Urinary bladder (tissue), 4 donors: ENCODE measurements around the gene SPIB. TPM values are rescaled to one million over a fixed set of nuclear protein-coding genes. Genes with fewer than 3 reads are reported as not detected.
"Not testable (repeated sequence)": the region's sequence is repeated elsewhere in the genome, so short reads cannot be mapped to it uniquely, and the experiment has no call there.

Experiments
- DNase-seq: peaks from one replicate; pipeline ENCODE4 v3.0.0-alpha.2; 2015; ENCODE audit errors: extremely low spot score
- H3K27ac ChIP-seq: one replicate; pipeline ENCODE4 v1.5.1; 2013; ENCODE audit warnings: low read depth, mild to moderate bottlenecking, moderate library complexity
- H3K36me3 ChIP-seq: one replicate; pipeline ENCODE4 v1.6.1; 2013; ENCODE audit warnings: mild to moderate bottlenecking, moderate library complexity; ENCODE audit not compliant: insufficient read depth
- H3K4me1 ChIP-seq: one replicate; pipeline ENCODE4 v1.6.1; 2013; ENCODE audit warnings: mild to moderate bottlenecking, moderate library complexity; ENCODE audit not compliant: insufficient read depth
- H3K4me3 ChIP-seq: one replicate; pipeline ENCODE4 v1.5.1; 2013; ENCODE audit warnings: low read depth, low read length
- WGBS: extraction: QIAGEN DNeasy Blood & Tissue Kit; methylation state at CpG from one replicate; pipeline ENCODE4 v1.1.7; 2013; 5-methylcytosine and 5-hydroxymethylcytosine counted together
- polyA plus RNA-seq: library from polyadenylated mRNA; stranded (reverse); fragments of 200-250 nt; gene quantifications from one replicate; pipeline ENCODE4 v1.2.3, GENCODE V29; 2013
- total RNA-seq: library from RNA; depleted of rRNA; stranded (reverse); fragments of >200 nt; gene quantifications from one replicate; pipeline ENCODE4 v1.2.3, GENCODE V29; 2014
- donor health status: healthy with polysubstance abuse.
- donor health status: healthy.

Gene SPIB
- total and polyA plus RNA-seq, 2 donors, result 0.20 to 1.2 TPM

DNA sequence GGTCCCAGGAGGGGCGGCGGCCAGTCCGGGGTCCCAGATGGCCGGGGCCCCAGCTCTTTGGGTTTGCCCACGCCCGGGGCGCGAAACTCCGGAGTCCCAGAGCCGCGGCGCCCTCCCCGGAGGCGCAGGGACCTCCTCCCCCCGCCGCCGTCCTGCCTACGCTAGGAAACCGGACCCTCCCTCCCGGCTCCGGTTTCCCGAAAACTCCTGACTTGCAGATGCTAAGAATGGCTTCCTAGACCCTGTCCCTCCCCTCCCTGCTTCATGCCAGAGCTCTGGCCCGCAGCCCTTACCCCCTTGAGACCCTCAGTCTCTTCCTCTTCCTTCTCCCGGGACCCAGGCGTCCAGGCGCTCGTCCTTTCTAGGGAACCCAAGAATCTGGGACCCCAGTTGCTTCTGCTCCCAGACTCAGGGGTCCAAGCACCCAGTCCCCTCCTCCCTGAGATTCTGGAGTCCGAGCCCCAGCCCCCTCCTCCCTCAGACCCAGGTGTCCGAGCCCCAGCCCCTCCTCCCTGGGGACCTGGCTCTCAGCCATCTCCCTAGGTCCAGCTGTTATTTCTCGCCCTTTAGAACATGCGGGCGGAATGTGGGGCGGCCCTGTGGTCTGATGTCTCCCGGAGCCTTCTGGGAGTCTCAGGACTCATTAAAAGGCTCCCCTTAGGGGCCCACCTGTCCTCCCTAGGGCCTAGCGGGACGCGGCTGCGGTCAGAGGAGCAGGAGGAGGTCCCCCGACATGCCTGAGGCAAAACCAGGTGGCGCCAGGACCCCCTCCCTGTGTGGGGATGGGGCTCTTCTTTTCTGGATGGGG, 13.7 kb downstream of the SPIB start, which contains the start of gene MYBPC2:
TSS of gene MYBPC2 (plus strand) at position 672 of the 808 bp plus-strand sequence. CDS start at position 734, 62 bp downstream.
- H3K4me3 ChIP-seq, result peak within 1 kb of the TSS; percentile 52
- no peak within 1 kb of the TSS for H3K27ac ChIP-seq
- H3K4me1 ChIP-seq, result no peaks in the 10 kb centered on the region
- H3K36me3 ChIP-seq, result no peaks in the 10 kb centered on the region
- 1% methylated on average over 40 of the region's 40 CpGs for WGBS
- DNase-seq, result no peak

DNA sequence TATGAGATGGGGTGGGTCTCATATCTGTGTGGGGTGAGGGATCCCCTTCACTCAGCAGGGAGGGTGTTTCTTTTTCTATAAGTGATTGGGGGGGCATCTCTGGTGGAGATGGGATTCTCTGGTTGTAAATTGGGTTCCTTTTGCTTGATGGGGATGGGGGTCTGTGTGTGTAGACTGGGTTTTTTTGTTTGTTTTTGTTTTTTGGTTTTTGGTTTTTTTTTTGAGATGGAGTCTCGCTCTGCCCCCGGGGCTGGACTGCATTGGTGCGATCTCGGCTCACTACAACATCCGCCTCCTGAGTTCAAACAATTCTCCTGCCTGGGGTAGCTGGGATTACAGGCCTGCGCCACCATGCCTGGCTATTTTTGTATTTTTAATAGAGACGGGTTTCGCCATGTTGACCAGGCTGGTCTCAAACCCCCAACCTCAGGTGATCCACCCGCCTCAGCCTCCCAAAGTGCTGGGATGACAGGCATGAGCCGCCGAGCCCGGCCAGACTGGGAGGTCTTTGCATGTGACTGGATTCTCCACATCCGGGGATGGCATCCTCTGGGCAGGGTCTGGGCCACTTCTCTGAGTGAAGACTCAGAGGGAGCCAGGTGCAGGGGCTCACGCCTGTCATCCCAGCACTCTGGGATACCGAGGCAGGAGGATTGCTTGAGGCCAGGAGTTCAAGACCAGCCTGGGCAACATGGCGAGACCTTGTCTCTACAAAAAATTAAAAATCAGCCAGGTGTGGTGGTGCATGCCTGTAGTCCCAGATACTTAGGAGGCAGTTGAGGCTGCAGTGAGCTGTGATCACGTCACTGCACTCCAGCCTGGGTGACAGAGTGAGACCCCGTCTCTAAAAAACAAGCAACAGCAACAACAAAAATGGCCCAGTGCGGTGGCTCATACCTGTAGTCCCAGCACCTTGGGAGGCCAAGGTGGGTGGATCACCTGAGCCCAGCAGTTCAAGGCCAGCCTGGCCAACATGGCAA, 14.8 kb downstream of the SPIB start:
- no peak for DNase-seq
- WGBS, result 71% methylated on average over 19 of the region's 19 CpGs
- no peak overlapping the region for H3K27ac ChIP-seq

DNA sequence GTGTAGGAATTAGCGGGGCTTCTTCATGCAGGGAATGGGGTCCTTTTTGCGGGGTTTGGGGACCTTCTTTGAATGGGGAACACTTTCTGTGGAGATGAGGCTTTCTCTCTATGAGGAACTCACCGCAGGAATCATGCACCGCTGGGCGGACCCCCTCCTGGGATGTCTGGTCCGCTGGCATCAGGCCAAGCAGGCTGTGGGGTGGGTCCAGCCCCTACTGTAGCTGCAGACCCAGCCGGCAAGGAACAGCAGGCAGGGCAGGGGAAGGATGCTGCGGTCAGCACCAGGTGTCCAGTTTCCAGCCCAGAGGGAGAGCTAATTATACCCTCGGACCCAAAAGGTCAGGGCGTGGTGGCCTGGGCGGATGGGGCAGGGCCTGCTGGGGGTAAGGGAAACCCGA, 15.8 kb downstream of the SPIB start:
- H3K4me3 ChIP-seq, result no peak overlapping the region

More for the DNA sequence above, 14.8 kb downstream of the SPIB start:
- Histone ChIP-seq H3K36me3 (no peaks in the 10 kb centered on the region), H3K4me3 (no peak overlapping the region), H3K4me1 (no peaks in the 10 kb centered on the region)

DNA sequence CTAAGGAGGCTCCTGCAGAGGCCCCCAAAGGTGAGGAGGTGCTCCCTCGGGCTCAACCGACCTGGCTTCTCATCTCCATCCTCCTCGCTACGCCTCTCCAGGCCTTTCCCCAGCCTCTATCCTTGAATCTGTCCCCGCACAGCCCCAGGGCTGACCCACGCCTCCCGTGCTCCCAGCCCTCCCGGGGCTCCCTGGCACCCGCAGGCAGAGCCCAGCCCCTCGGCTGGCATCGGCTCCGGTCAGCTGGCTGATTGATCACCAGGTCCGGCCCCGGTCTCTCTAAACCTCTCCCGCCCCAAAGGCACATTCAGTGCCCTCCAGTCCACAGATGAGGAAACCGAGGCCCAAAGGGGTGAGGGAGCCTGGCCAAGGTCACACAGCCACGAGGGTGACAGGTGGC, 16.5 kb downstream of the SPIB start:
- no peak for DNase-seq
- Histone ChIP-seq H3K4me3 (no peak overlapping the region), H3K27ac (no peak overlapping the region), H3K36me3 (no peaks in the 10 kb centered on the region), H3K4me1 (no peaks in the 10 kb centered on the region)
- 81% methylated on average over 17 of the region's 17 CpGs for WGBS

More for the DNA sequence above, 15.8 kb downstream of the SPIB start:
- no peaks in the 10 kb centered on the region for H3K36me3 ChIP-seq
- DNase-seq, result no peak
- no peaks in the 10 kb centered on the region for H3K4me1 ChIP-seq
- no peak overlapping the region for H3K27ac ChIP-seq
- 25% methylated on average over 12 of the region's 12 CpGs for WGBS

DNA sequence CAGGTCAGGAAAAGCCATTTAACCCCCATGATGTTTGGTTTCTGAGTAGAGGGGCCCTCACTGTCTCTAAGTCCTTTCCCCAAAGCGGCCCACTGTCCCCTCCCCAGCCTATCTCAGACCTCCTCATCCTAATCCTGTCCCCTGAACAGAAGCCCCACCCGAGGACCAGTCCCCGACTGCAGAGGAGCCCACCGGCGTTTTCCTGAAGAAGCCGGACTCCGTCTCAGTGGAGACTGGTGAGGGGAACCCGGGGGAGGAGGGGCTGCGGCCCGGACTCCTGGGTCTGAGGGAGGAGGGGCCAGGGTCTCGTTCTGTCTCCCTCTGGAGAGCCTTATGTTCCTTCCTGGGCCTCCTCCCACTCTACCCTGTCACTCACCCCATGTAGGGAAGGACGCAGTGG, 16.9 kb downstream of the SPIB start:
- Histone ChIP-seq H3K27ac (no peak overlapping the region), H3K4me1 (no peaks in the 10 kb centered on the region), H3K36me3 (no peaks in the 10 kb centered on the region), H3K4me3 (no peak overlapping the region)
- WGBS, result 70% methylated on average over 12 of the region's 12 CpGs
- DNase-seq, result no peak

DNA sequence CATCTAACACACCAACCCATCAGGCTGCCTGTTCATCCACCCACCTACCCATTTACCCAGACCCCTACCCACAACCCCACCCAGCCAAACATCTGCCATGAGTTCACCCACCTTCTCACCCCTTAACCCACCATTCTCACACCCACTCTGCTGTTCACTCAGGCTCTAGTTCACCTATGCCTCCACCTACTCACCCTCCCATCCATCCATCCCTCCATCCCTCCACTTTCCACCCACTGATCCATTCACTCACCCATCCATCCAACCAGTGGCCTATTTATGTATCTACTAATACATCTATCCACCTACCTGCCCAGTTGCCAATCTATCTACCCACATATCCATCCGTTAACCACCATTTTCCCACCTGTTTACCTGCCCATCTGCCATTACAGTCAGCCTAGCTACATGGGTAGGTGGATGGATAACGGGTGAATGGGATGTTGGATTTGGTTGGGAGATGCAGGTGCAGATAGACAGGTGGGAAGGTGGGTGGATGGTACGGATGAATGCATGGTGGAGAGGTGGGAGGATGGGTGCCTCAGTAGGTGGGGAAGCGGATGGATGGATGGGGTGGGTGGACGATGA, 19.2 kb downstream of the SPIB start:
- DNase-seq, result no peak
- Histone ChIP-seq H3K4me1 (no peaks in the 10 kb centered on the region), H3K4me3 (no peak overlapping the region), H3K27ac (no peak overlapping the region), H3K36me3 (no peaks in the 10 kb centered on the region)
- 91% methylated on average over 5 of the region's 5 CpGs for WGBS

DNA sequence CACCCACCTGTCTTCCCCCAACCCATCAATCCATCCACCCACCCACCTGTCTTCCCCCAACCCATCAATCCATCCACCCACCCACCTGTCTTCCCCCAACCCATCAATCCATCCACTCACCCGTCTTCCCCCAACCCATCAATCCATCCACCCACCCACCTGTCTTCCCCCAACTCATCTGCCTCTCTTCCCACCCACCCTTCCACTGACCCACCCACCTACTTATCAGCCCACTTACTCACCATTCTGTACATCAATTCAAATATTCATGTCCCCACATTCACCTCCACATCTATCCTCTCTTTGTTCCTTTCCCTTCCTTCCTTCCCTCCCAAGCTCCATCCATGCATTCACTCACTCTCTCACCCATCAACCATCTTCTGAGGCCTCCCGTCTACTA, 20.4 kb downstream of the SPIB start:
- not testable (repeated sequence) for H3K36me3 ChIP-seq, DNase-seq, H3K27ac ChIP-seq, H3K4me1 ChIP-seq, H3K4me3 ChIP-seq
- WGBS, result 77% methylated on average over 2 of the region's 2 CpGs

DNA sequence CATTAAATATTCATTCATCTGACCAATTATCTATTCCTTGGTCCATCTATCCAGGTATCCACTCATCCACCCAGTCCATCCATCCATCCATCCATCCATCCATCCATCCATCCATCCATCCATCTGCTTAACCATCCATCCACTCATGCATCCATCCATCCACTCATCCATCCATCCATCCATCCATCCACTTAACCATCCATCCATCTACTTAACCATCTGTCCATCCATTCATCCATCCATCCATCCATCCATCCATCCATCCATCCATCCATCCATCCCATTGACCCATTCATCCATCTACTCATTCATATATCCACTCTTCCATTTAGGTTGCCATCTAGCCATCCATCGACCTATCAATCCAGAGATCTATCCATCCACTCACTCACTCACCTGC, 25.3 kb downstream of the SPIB start:
- Histone ChIP-seq H3K36me3 (no peaks in the 10 kb centered on the region), H3K4me1 (no peaks in the 10 kb centered on the region)
- 64% methylated on average over 1 of the region's 1 CpG for WGBS

DNA sequence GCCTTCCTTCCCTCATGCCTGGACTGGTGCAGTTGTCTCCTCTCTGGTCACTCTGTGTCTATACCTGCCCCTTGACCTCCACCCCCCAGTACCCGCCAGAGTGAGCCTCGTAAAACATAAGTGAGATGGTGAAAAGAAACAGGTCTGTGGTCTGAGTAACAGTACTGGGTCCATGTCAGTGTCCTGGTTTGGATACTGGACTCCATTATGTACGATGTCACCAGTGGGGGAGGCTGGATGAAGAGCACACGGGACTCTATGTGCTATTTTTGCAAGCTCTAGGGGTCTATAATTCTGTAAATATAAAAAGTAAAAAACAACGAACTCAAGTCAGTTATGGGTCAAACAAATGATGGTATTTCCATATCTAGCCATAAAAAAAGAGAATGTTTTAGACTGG, 28.3 kb downstream of the SPIB start:
- no peak overlapping the region for H3K4me3 ChIP-seq
- no peak overlapping the region for H3K27ac ChIP-seq
- no peak for DNase-seq
- no peaks in the 10 kb centered on the region for H3K36me3 ChIP-seq
- no peaks in the 10 kb centered on the region for H3K4me1 ChIP-seq
- 71% methylated on average over 5 of the region's 5 CpGs for WGBS

More for the DNA sequence above, 25.3 kb downstream of the SPIB start:
- Histone ChIP-seq H3K4me3 (no peak overlapping the region), H3K27ac (no peak overlapping the region)
- DNase-seq, result no peak

DNA sequence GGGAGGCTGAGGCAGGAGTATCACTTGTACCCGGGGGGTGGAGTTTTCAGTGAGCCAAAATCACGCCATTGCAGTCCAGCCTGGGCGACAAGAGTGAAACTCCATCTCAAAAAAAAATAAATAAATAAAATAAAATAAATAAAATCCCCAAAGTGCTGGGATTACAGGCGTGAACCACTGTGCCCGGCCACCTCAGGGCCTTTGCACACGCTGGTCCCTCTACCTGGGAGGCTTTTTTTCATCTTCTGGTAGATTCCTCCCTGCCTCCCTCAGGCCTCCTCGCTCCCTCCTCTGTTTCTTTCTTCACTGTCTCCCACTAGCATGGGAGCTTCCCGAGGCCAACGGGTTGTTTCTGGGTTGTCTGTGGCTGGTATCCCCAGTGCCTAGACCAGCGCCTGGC, 29.0 kb downstream of the SPIB start:
- H3K4me1 ChIP-seq, result no peaks in the 10 kb centered on the region
- H3K4me3 ChIP-seq, result no peak overlapping the region
- WGBS, result 95% methylated on average over 10 of the region's 10 CpGs
- H3K36me3 ChIP-seq, result no peaks in the 10 kb centered on the region
- H3K27ac ChIP-seq, result no peak overlapping the region
- no peak for DNase-seq

DNA sequence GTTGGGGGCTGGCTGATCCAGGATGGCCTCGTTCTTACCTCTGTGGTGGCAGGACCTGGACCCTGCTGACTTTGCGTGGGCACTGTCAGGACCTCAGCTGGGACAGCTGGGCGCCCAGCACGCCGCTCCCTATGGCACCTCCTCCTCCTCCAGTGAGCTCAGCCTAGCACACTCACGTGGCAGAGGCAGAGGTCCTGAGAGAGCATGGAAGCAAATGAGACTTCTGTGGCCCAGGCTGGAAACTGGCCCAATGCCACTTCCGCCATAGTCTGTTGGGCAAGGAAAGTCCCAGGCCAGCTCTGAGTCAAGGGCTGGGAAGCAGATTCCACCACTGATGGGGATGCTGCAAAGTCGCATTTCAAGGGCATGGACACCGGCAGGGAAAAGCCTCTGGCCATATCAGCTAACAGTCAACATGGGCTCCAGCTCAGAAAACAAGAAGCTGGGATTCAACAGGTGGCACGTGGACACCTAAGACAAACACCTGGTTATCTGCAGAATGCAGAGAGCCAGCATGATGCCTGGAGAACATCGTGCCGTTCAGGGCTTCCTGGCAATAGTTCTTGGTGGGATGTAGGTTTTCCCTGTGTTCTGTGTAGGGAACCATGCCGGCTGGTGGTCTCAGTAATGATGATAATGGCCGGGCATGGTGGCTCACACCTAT, 30.6 kb downstream of the SPIB start:
- H3K36me3 ChIP-seq, result no peaks in the 10 kb centered on the region
- no peak overlapping the region for H3K27ac ChIP-seq
- 80% methylated on average over 14 of the region's 14 CpGs for WGBS

DNA sequence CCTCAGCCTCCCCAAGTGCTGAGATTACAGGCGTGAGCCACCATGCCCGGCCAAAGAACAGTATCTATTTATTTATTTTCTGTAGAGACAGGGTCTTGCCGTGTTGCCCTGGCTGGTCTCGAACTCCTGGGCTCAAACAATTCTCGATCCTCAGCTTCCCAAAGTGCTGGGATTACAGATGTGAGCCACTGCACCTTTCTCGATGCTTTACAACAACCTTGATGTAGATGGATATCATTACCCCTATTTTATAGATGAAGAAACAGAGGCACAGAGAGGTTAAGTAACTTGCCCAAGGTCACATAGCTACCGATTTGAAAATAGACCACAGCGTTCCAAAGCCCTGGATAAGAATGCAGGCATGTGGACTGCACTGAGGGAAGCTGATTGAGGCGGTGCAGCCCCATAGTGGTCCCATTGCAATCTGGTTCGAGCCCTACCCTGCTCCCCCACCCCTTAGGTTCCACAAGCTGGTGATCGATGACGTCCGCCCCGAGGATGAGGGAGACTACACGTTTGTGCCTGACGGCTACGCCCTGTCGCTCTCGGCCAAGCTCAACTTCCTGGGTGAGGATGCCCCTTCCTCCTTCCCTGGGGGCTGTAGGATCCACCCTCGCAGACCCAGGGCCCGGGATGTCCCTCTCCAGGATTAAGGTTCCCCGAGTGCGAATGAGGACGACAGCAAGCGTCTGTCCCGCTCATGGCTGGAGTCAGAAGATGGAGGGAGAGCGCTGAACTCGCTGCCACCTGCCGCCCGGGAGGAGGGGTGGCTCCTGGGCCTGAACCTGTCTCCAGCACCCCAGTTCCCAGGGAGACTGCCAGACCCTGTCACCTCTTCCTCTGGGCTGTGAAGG, 31.9 kb downstream of the SPIB start:
- DNase-seq, result no peak
- 56% methylated on average over 30 of the region's 30 CpGs for WGBS
- no peaks in the 10 kb centered on the region for H3K36me3 ChIP-seq
- H3K4me1 ChIP-seq, result no peaks in the 10 kb centered on the region
- H3K27ac ChIP-seq, result no peak overlapping the region
- H3K4me3 ChIP-seq, result no peak overlapping the region

More for the DNA sequence above, 30.6 kb downstream of the SPIB start:
- Histone ChIP-seq H3K4me1 (no peaks in the 10 kb centered on the region), H3K4me3 (no peak overlapping the region)
- no peak for DNase-seq
